GM18511 (cell line): ENCODE measurements around the gene TDRD12.

Experiments
- ATAC-seq: cut with Tn5 transposase; IDR thresholded peaks from one replicate; pipeline ENCODE4 v1.9.1; 2021; ENCODE audit warnings: mild to moderate bottlenecking, moderate library complexity; ENCODE audit not compliant: unreplicated experiment

TDRD12 gene, protein sequence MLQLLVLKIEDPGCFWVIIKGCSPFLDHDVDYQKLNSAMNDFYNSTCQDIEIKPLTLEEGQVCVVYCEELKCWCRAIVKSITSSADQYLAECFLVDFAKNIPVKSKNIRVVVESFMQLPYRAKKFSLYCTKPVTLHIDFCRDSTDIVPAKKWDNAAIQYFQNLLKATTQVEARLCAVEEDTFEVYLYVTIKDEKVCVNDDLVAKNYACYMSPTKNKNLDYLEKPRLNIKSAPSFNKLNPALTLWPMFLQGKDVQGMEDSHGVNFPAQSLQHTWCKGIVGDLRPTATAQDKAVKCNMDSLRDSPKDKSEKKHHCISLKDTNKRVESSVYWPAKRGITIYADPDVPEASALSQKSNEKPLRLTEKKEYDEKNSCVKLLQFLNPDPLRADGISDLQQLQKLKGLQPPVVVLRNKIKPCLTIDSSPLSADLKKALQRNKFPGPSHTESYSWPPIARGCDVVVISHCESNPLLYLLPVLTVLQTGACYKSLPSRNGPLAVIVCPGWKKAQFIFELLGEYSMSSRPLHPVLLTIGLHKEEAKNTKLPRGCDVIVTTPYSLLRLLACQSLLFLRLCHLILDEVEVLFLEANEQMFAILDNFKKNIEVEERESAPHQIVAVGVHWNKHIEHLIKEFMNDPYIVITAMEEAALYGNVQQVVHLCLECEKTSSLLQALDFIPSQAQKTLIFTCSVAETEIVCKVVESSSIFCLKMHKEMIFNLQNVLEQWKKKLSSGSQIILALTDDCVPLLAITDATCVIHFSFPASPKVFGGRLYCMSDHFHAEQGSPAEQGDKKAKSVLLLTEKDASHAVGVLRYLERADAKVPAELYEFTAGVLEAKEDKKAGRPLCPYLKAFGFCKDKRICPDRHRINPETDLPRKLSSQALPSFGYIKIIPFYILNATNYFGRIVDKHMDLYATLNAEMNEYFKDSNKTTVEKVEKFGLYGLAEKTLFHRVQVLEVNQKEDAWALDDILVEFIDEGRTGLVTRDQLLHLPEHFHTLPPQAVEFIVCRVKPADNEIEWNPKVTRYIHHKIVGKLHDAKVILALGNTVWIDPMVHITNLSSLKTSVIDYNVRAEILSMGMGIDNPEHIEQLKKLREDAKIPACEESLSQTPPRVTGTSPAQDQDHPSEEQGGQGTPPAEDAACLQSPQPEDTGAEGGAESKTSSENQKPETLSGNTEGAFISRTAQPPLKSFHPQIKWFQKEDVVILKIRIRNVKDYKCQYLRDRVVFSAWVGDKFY (N-terminal part only)

DNA sequence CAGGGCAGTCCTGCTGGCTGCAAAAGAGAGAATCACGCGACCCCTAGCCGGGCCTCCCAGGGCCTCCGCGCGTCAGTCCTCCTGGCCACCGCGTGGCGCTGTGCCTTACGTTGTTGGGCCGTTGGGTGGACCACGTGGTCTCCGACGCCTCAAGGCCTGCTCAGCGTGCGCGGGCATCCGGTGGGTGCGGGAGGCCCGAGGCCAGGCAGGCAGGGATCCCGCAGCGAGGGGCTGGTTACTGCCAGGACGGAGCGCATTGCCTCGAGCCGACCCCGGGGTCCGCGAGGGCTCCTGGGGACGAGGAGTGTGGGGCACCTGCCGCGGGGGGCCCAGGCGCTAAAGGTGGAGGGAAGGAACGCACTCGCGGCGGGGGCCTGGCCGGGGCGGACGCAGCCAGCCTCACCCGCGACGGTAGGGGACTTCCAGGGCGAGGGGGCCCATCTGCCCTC is at the start of gene TDRD12:
TDRD12 (plus strand) TSS at position 157 of the 449 bp plus-strand sequence. CDS start 306 bp downstream, outside the sequence.
- ATAC-seq: no peak

DNA sequence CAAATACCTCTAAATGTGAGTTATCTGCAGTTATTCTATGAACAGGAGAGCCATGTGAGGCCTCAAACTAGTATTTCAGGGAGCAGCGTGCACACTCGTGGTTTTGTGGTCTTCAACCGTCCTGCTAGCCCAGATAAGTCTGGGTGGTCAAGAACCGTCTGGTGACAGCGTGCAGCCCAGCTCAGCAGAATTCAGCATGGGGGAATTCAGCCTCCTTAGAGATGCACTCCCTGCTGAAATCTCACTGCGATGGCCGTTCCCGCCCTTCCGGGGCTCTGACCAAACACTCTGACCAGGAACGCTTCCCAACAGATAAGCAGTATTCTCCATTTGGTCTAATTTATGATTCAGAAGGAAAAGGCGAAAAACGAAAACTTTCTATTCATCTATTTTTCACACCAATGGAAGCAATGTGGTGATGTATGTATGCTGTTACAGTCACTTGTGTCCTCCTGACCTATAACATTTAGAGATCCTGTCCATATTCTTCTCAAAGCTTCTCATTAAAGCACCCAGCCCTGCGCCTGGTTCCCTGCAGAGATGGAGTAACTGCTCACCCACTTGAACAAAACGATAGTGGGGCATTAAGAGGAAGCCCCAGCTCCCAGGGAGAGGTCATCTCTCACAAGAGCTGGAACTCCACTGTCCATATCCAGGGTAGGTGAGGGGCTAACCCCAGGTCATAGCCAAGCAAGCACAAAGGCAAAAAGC is 47.5 kb upstream of the TDRD12 start:
- ATAC-seq: no peak

DNA sequence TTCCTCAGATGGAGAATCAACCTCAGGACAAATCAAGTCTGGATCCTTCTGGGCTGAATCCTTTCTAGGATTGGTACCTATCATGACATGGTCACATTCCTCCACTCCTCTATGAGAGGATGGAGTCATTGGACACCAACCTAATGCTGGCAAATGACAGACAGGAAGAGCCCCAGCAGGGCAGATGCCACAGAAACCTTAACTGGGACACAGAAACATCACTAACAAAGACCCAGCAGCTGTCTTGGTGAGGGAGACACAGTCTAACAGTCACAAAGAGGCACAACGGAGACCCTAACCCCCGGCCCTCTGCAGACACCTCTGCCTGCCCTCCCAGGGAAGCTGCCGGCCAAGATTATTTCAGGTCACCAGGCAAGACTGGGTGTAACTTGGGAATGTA is 46.7 kb upstream of the TDRD12 start:
- ATAC-seq: no peak

DNA sequence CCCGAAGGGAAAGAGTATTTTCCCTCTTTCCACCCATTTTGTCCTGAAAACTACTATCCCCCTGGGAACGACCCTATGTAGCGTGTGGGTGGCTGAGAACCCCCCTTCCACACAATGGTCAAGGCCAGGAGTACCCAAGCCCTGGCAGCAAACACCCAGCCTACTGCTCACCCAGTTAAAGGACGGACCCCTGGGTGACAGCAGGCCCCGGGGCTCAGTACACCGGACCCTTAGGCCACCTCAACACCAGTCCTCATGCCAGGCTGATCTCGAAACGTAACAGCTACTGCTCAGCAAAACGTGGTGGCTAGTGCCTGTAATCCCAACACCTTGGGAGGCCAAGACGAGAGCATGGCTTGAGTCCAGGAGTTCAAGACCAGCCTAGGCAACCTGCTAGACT is 46.0 kb upstream of the TDRD12 start:
- no peak for ATAC-seq

DNA sequence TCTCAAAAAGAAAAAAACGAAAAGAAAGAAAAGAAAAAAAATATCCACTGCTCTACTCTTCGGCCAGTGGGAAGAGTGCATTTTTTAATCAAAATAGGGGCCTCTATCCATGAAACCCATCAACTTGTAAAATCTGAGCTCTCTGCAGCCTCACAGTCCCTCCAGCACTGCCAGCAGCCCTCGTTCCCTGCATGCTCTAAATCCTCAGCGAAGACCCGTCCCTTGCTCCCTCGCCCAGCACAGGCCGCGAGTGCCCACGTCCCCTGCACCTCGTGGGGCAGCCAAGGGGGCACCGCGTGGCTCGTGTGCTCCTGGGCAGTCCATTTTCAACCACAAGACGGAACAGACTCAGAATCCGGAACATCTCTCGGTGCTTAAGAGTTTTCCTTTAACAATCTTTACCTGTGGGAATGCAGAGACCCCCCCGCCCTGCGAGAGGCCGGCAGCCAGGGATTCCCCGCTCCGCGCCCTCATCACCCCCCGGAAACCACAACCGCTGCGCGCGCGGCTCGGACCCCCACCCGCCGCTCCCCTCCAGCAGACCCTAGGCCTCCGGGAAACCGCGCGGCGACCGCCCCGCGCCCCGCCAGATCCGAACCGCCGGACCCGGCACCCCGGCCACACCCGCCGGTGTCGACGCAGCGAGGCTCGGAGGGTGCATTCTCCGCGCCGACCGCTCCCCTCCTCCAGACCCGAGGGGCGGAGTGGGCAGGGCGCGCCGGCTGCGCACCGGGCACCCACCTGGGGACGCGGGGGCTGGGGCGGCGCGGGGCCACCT is 45.2 kb upstream of the TDRD12 start:
- peak; percentile 10 for ATAC-seq

DNA sequence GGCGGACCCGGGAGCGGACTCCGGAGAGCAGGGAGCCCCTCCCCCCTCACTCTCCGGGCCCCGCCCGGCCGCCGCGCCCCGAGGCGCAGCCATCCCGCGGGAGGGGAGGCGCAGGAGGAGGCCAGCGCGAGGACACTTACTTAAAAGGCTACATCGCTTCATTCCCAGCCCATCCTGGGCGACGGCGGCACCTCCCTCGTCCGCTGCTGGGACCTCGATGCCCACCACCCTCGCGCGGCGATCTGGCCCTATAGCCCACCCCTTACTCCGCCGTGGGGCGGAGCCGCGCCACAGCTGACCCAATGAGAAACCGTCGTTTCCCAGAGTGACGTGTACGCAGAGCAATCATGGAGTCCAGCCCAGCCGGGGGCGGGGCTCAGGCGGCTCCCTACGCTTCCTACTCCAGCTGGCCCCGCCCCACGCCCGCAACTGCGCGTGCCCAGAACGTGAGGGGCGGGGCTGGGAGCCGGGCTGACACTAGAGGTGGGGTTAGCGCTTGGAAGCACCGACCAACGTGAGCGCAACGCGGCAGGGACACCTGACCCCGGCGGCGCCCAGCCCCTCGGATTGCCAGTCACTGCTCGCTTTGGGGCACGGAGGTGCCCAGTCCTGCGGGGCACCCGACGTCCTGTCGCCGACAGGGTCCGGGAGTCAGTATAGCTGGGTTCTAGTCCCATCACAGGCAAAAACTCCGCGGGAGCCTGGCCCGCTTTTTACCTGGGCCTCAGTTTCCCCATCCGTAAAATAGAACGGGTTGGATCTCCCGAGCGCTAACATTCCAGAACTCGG is 44.4 kb upstream of the TDRD12 start, which contains the start of gene ANKRD27:
ANKRD27 (minus strand) TSS at position 250 of the 789 bp plus-strand sequence. CDS start 16,165 bp downstream, outside the sequence.
- ATAC-seq: peak; percentile 96

DNA sequence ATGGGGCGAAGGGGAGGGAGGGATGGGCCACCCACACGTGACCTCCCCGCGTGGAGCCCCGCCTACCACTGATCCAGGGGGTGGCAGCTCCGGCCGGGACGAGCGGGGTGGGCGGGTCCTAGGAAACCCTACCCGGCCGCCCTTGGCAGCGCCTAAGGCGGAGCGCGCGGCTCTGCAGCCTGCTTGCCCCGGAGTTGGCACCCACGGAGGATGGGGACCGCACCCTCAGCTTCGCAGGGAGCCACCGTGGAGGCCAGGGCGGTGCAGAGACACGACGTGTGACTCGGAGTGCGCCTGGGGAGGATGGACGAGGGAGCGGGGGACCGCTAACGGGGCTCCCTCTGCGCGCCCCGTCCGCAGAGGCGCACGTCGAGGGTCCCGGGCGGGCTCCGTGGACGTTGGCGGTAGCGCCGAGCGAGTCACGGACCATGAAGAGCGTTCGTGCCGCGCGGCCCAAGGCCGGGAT is 43.8 kb upstream of the TDRD12 start, which contains the start of gene RGS9BP:
RGS9BP (plus strand) TSS at position 129 of the 466 bp plus-strand sequence. CDS start 416 bp downstream, outside the sequence.
- ATAC-seq: no peak

DNA sequence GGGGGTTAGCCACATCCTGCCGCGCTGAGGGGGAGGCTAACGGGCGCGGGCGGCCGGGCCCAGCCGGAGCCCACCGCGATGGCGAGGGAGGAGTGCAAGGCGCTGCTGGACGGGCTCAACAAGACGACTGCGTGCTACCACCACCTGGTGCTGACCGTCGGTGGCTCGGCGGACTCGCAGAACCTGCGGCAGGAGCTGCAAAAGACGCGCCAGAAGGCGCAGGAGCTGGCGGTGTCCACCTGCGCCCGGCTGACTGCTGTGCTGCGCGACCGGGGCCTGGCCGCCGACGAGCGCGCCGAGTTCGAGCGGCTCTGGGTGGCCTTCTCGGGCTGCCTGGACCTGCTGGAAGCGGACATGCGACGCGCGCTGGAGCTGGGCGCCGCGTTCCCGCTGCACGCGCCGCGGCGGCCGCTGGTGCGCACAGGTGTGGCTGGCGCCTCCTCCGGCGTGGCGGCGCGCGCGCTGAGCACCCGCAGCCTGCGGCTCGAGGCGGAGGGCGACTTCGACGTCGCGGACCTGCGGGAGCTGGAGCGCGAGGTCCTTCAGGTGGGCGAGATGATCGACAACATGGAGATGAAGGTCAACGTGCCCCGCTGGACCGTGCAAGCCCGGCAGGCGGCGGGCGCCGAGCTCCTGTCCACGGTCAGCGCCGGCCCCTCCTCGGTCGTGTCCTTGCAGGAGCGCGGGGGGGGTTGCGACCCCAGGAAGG is 43.2 kb upstream of the TDRD12 start:
- no peak for ATAC-seq

DNA sequence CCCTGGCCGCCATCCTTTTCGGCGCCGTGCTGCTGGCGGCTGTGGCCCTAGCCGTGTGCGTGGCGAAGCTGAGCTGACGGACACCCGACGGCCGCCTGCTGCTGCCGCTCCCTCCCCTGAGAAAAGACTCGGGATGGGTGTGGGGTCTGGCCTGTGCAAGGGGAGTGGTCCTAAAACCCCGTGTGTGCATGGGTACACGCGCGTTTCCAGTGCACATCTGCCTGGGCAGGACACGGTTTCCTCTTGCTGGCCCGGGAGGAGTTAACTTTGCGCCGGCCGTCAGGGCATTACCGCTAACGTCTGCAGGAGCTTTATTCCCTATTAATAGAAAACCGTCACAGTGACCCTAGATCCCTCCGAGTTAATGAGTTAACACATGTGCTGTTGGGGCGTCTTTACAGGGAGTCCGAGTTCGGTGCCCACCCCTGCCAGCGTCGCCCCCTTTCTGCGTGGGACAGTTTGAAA is 42.6 kb upstream of the TDRD12 start:
- no peak for ATAC-seq

DNA sequence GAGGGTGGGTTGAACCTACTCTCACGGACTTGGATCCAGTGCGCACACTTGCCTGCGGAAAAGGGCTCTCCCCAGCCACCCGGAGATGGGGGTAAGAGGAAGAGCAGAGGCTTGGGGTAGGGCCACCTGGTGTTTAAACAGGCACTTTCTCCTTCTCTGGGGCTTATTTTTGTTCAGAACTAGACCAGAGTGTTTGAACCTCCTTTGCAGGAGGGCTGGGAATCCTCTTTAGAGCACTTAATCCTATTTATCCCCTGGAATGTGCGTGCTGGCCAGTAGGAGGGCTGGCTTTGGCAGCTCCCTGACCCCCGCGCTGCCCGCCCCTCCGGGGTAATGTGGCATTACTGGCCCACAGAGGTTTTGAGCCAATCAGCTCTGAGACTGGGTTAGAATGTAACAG is 41.9 kb upstream of the TDRD12 start:
- no peak for ATAC-seq

DNA sequence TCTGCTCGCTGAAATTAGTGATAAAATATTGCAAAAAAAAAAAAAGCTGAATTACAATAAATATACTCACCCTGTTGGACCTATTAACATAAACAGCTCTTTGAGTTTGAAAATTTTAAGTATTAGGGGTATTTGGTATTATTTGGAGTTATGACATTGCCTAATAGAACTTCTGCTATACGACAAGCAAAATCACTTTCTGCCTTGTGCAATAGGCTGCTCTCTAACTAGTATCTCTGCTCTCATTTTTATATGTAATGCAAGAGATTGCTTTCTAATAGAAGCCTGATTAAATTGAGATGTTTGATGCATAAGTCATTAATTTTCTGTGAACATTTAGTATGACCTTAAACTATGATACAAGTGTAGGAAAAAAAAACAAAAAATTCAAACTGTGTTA is 38.6 kb upstream of the TDRD12 start:
- ATAC-seq: no peak

DNA sequence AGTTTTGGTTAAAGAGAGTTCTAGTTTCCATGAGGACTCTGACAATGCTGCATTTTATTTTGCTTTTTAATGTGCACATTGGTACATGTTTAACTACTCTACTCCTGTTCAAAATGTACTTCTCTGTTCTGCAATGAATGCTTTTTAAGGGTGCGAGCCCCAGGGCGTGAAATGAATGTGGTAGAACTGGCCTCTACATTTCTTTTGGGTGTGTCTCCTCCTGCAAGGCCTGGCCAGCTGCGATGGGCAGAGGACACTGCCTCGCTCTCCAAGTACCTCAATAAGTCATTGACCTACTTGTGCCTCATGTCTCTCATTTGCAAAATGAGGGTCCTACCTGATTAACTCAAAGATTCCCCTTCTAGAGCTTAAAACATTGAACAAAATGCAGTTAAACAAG is 37.2 kb upstream of the TDRD12 start:
- no peak for ATAC-seq

DNA sequence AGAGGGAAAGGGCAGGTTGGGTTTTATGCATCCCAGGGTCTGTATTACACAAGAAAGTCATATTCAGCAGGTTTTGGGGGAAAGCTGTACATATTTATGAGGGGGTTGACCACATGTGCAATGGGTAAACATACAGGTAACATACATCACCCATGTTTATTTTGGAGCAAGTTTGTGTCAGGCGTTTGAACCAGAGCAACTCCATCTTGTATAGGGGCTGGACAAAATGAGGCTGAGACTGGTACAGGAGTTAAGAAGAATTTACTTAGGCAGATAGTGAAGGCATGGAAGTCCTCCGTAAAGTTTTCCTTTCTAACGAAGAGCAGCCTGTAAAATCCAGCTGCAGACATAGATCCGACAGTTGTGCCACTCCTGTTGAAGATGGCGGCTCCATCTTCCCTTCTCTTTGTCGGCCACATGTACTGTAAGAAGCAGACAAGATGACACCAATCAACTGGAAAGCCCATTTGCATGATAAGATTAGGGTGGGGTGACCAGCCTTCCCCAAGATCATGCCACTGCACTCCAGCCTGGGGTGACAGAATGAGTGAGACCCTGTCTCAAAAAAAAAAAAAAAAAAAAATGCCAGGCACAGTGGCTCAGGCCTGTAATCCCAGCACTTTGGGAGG is 32.6 kb upstream of the TDRD12 start:
- ATAC-seq: no peak

DNA sequence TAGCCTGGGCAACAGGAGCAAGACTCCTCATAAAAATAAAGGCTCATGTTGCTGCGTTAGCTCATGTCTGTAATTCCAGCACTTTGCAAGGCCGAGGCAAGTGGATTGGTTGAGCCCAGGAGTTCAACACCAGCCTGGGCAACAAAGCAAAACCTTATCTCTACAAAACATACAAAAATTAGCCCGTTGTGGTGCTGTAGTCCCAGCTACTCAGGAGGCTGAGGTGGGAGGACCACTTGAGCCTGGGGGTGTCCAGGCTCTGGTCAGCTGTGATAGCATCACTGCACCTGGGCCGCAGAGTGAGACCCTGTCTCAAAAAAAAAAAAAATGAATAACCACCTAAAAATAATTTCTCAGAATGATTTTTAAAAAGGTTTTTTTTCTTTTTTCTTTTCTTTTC is 31.9 kb upstream of the TDRD12 start:
- ATAC-seq: no peak

DNA sequence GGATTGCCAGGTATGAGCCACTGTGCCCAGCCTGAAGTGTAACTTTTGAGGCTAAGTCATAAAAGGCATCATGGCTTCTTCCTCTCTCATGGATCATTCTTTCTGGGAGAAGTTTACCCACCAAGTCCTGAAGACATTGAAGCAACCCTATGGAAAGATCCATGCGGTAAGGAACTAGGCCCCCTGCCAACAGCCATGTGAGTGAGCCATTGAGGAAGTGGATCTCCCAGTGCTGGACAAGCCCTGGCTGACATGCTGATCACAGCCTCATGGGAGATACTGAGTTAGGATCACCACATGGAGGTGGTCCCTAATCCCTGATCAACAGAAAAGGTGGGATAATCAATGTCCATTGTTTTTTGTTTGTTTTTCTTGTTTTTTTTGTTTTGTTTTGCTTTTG is 31.3 kb upstream of the TDRD12 start:
- ATAC-seq: no peak

DNA sequence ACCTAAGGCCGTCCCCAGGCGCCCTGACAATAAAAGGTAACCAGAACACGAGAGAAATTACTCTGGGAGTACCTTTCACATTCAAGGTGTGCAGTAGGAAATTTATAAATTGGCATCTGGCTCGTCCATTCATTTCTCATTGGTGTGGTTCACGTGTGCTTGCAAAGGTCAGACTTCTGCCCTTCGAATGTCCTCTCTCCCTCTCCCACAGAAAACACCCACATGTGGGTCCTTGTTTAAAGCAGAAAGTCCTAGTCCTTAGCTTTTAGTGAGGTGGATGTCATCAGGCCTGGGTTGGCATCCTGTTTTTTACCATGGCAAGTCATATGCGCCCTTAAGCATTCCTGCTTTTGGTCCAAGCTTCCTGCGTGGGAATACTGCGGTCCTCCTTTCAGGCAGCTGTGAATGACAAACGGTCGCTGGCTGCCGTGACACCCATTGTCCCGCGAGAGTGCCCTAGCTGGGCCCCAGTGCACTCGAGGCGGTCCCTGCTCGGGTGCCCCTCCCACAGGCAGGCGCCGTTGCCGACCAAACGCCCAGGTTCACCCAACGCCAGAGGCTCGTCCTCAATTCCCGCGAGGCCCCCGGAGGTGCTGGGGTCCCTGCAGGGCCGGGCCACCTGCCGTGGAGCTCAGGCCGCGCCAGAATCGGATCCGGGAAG is 28.1 kb upstream of the TDRD12 start, which contains the start of gene NUDT19:
NUDT19 (plus strand) TSS at position 531 of the 661 bp plus-strand sequence. CDS start 140 bp downstream, outside the sequence.
- peak; percentile 93 for ATAC-seq
